Measurements from ENCODE around the gene FBXL13.
"Not testable (repeated sequence)": the region's sequence is repeated elsewhere in the genome, so short reads cannot be mapped to it uniquely, and the experiment has no call there.

FBXL13 gene

GRCh38 chr7:102817616-102818573 lies 256.7 kb downstream of the FBXL13 start:
- no peak for DNase-seq (ENCODE audit: low read depth)

- DNase-seq (ENCODE audit: low read depth) = no peak
These were observed 260.5 kb downstream of the FBXL13 start for GRCh38 chr7:102814025-102814471.

- DNase-seq (ENCODE audit: low read depth) = no peak
These were observed 261.2 kb downstream of the FBXL13 start for GRCh38 chr7:102813191-102814024.

GRCh38 chr7:102811942-102812678 lies 262.5 kb downstream of the FBXL13 start:
- DNase-seq (ENCODE audit: low read depth) = no peak

GRCh38 chr7:102810916-102811315 lies 263.7 kb downstream of the FBXL13 start:
- no peak for DNase-seq (ENCODE audit: low read depth)

GRCh38 chr7:102806613-102807012 lies 268.0 kb downstream of the FBXL13 start:
- DNase-seq (ENCODE audit: low read depth) = no peak

- DNase-seq (ENCODE audit: low read depth) = not testable (repeated sequence)
These were observed 278.5 kb downstream of the FBXL13 start for GRCh38 chr7:102795987-102796595.

GRCh38 chr7:102794567-102794966 lies 280.0 kb downstream of the FBXL13 start:
- DNase-seq (ENCODE audit: low read depth) = not testable (repeated sequence)

GRCh38 chr7:102791831-102792230 lies 282.8 kb downstream of the FBXL13 start:
- not testable (repeated sequence) for DNase-seq (ENCODE audit: low read depth)

- DNase-seq (ENCODE audit: low read depth) = not testable (repeated sequence)
These were observed 283.2 kb downstream of the FBXL13 start for GRCh38 chr7:102791367-102791766.

GRCh38 chr7:102790364-102791100 lies 284.1 kb downstream of the FBXL13 start:
- not testable (repeated sequence) for DNase-seq (ENCODE audit: low read depth)

- DNase-seq (ENCODE audit: low read depth) = not testable (repeated sequence)
These were observed 285.8 kb downstream of the FBXL13 start for GRCh38 chr7:102788770-102789169.

- DNase-seq (ENCODE audit: low read depth) = not testable (repeated sequence)
These were observed 293.7 kb downstream of the FBXL13 start for GRCh38 chr7:102780926-102781325.

- DNase-seq (ENCODE audit: low read depth) = peak; percentile 5
These were observed 295.9 kb downstream of the FBXL13 start for GRCh38 chr7:102778663-102779062.

GRCh38 chr7:102776217-102776616 lies 298.4 kb downstream of the FBXL13 start:
- DNase-seq (ENCODE audit: low read depth) = not testable (repeated sequence)

- DNase-seq (ENCODE audit: low read depth) = not testable (repeated sequence)
These were observed 304.1 kb downstream of the FBXL13 start for GRCh38 chr7:102770467-102770866.

- not testable (repeated sequence) for DNase-seq (ENCODE audit: low read depth)
These were observed 304.9 kb downstream of the FBXL13 start for GRCh38 chr7:102769657-102770192.

GRCh38 chr7:102763295-102763905 lies 311.2 kb downstream of the FBXL13 start:
- not testable (repeated sequence) for DNase-seq (ENCODE audit: low read depth)

All from fibroblast of the conjunctiva (primary cell).